ELF-1 (cell line): ENCODE measurements around the gene ALPP.
"Not testable (repeated sequence)": the region's sequence is repeated elsewhere in the genome, so short reads cannot be mapped to it uniquely, and the experiment has no call there.

Source experiments
- DNase-seq: peaks from one replicate; pipeline ENCODE4 v3.0.0-alpha.2; 2016; ENCODE audit warnings: low read depth, low spot score

The ALPP gene

GRCh38 chr2:232363784-232364615 is 14.6 kb upstream of the ALPP start:
- no peak for DNase-seq

GRCh38 chr2:232364806-232365594 is 13.6 kb upstream of the ALPP start:
- not testable (repeated sequence) for DNase-seq

- peak; percentile 82 for DNase-seq
Observed at GRCh38 chr2:232365621-232366321, 12.8 kb upstream of the ALPP start.

GRCh38 chr2:232366461-232366860 is 12.1 kb upstream of the ALPP start:
- DNase-seq = not testable (repeated sequence)

GRCh38 chr2:232367016-232367415 is 11.5 kb upstream of the ALPP start:
- DNase-seq = no peak

GRCh38 chr2:232367591-232368233 is 10.8 kb upstream of the ALPP start:
- peak; percentile 82 for DNase-seq

- DNase-seq = no peak
Observed at GRCh38 chr2:232368311-232368731, 10.2 kb upstream of the ALPP start.

- no peak for DNase-seq
Observed at GRCh38 chr2:232369126-232369951, 9.2 kb upstream of the ALPP start.

GRCh38 chr2:232370007-232370406 is 8.5 kb upstream of the ALPP start:
- not testable (repeated sequence) for DNase-seq

- DNase-seq = no peak
Observed at GRCh38 chr2:232372231-232373208, 6.0 kb upstream of the ALPP start.

GRCh38 chr2:232374356-232374755 is 4.2 kb upstream of the ALPP start:
- DNase-seq = no peak

- DNase-seq = no peak
Observed at GRCh38 chr2:232375164-232375563, 3.4 kb upstream of the ALPP start.

- peak; percentile 74 for DNase-seq
Observed at GRCh38 chr2:232376260-232376659, 2.3 kb upstream of the ALPP start.

GRCh38 chr2:232376713-232377112 is 1.8 kb upstream of the ALPP start:
- DNase-seq = no peak

GRCh38 chr2:232377319-232377718 is 1.2 kb upstream of the ALPP start:
- no peak for DNase-seq

GRCh38 chr2:232377841-232378734 is 463 bp upstream of the ALPP start:
- no peak for DNase-seq

- not testable (repeated sequence) for DNase-seq
Observed at GRCh38 chr2:232379610-232380590, 1.3 kb downstream of the ALPP start.
